Stomach (tissue), 4 donors: ENCODE results near the gene SAMD9.

Experiments
- POLR2A ChIP-seq, 4 donors: fragments of 450-650 bp; IDR thresholded peaks; one replicate each; pipeline ENCODE4 v1.6.1; 2016; ENCODE audit warnings: antibody characterized with exemption in 4 of 4, control low read depth in 2 of 4, mild to moderate bottlenecking in 1 of 4, moderate library complexity in 1 of 4
- TF ChIP-seq, protein P1 (sequence below), 7 experiments: fragments of 450-650 bp in 4 of 7; fragments of 200-600 bp in 3 of 7; sonication (generic) in 3 of 7; IDR thresholded peaks; one replicate each; pipeline ENCODE4 v1.5.1; 2016 to 2019; ENCODE audit warnings: antibody characterized with exemption in 7 of 7, control low read depth in 2 of 7, mild to moderate bottlenecking in 1 of 7

DNA sequence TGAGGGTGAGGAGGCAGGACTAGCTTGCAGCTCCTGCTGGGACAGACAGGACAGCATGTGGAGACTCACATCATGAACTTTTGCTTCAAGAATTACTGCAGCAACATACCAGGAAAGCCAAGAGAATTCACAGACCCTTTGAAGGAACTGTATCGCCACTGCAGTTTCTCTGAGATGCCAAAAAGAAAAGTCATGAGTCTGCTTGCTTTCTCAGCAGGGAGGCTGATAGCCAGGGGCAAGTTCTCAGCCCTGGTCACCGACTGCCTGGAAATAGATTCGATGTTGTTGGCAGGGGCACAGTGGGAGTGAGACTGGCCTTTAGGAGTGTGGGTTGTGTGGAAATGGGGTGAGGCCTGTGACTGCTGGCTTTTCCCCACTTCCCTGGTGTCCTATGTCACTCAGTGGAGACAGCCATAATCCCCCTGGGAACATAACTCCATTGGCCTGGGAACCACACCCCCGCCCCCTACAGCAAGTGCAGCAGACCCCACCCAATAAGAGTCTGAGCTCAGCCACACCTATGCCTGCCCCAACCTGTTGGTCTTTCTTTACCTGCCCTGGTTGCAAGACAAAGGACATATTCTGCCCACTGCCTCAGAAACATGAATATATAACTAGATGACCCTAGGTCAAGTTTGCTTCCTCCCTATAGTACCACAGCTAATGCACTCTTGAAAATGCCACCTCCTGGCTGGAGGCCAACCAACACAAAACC is 1.6 kb upstream of the SAMD9 start:
- TF ChIP-seq, protein P1, sequence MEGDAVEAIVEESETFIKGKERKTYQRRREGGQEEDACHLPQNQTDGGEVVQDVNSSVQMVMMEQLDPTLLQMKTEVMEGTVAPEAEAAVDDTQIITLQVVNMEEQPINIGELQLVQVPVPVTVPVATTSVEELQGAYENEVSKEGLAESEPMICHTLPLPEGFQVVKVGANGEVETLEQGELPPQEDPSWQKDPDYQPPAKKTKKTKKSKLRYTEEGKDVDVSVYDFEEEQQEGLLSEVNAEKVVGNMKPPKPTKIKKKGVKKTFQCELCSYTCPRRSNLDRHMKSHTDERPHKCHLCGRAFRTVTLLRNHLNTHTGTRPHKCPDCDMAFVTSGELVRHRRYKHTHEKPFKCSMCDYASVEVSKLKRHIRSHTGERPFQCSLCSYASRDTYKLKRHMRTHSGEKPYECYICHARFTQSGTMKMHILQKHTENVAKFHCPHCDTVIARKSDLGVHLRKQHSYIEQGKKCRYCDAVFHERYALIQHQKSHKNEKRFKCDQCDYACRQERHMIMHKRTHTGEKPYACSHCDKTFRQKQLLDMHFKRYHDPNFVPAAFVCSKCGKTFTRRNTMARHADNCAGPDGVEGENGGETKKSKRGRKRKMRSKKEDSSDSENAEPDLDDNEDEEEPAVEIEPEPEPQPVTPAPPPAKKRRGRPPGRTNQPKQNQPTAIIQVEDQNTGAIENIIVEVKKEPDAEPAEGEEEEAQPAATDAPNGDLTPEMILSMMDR (IDR thresholded peaks at IDR 0.05), result no peak
- TF ChIP-seq POLR2A (IDR thresholded peaks at IDR 0.05), result no peak
